ENCODE results near the gene COPS7A. TPM values are rescaled to one million over a fixed set of nuclear protein-coding genes. Genes with fewer than 3 reads are reported as not detected.

COPS7A gene, protein sequence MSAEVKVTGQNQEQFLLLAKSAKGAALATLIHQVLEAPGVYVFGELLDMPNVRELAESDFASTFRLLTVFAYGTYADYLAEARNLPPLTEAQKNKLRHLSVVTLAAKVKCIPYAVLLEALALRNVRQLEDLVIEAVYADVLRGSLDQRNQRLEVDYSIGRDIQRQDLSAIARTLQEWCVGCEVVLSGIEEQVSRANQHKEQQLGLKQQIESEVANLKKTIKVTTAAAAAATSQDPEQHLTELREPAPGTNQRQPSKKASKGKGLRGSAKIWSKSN
- total RNA-seq (2022): 55.5 and 61.3 TPM in 2 replicates
- percentile 68 among the genes with signal in this experiment for Bru-seq, nascent RNA
- percentile 84 among the genes with signal in this experiment for BruChase-seq, experiment 1, labeled RNA remaining after a 6-hour chase
- BruChase-seq, experiment 2, labeled RNA remaining after a 2-hour chase: percentile 75 among the genes with signal in this experiment
- long read RNA-seq, transcript COPS7A-210 (8 exons, 1,832 nt): minor isoform, 10 of 156 reads
- long read RNA-seq, transcript COPS7A-201 (8 exons, 1,721 nt): minor isoform, 16 of 156 reads
- long read RNA-seq, transcript COPS7A-215 (8 exons, 2,127 nt): major isoform, 66 of 156 reads
- long read RNA-seq, transcript COPS7A-204 (7 exons, 2,034 nt): minor isoform, 11 of 156 reads
- long read RNA-seq, partial matches to known transcripts: 9 of 156 reads
- long read RNA-seq, other reads (novel, unspliced or antisense): 35 of 156 reads

DNA sequence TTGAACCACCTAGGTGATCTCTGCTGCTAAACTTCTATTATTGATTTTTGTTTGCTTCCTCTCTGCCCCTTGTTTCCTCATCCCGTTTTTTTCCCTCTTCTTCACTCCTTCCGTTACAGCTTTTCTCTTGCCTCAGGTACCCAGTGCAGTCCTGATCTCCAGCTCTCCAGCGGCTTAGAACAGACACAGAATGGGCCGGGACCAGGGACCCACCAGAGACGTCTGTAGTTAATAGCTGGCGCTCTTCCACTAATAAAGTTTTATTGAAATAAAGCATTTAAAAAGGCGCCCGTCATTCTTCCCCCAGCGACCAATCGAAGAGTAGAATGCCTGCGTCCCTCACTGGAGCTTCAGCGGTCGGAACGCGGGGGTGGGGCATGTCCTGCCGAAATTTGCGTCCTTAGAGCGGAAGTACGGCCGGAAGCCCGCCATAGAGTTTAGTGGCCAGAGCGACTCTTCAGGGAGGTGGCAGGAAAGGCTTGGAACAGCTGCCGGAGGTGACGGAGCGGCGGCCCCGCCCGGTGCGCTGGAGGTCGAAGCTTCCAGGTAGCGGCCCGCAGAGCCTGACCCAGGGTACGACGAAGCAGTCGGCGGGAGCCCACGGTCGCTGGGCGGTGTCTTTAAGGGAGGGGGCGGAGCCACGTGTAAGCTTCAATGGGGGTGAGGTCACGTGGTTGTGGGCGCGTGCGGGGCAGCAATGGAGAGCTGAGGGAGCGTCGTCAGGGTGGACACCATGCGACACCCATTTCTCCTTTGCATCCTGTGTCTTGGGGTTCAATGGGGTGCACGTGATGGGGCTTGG lies at the start of gene COPS7A:
COPS7A (plus strand) TSS at position 440 of the 802 bp plus-strand sequence. CDS start 611 bp downstream, outside the sequence.
- TF ChIP-seq, protein P1, sequence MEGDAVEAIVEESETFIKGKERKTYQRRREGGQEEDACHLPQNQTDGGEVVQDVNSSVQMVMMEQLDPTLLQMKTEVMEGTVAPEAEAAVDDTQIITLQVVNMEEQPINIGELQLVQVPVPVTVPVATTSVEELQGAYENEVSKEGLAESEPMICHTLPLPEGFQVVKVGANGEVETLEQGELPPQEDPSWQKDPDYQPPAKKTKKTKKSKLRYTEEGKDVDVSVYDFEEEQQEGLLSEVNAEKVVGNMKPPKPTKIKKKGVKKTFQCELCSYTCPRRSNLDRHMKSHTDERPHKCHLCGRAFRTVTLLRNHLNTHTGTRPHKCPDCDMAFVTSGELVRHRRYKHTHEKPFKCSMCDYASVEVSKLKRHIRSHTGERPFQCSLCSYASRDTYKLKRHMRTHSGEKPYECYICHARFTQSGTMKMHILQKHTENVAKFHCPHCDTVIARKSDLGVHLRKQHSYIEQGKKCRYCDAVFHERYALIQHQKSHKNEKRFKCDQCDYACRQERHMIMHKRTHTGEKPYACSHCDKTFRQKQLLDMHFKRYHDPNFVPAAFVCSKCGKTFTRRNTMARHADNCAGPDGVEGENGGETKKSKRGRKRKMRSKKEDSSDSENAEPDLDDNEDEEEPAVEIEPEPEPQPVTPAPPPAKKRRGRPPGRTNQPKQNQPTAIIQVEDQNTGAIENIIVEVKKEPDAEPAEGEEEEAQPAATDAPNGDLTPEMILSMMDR (IDR thresholded peaks at IDR 0.05; ENCODE audit: unreplicated experiment): no peak
- DNase-seq (ENCODE audit: unreplicated experiment): peak; percentile 99
- no TSS peak for BruUV-seq (replicated peaks)
- ChIA-PET CTCF (interaction anchor here (0.6 to 4.5 kb wide), 17 partner anchors 9 to 446 kb away, joined by 3 to 29 read pairs (median 3); partner anchors contain the start of genes MLF2, PTMS and ZNF384), POLR2A (interaction anchor here (0.6 to 4.7 kb wide), 35 partner anchors 8 to 391 kb away, joined by 3 to 159 read pairs (median 5); partner anchors contain the start of genes CDCA3, GAPDH, ING4 and LRRC23)
- Mint-ChIP-seq H3K27ac (ENCODE audit: low read depth, unreplicated experiment) (peak within 1 kb of the TSS; percentile 83), H3K9me3 (ENCODE audit: unreplicated experiment) (no peaks in the 10 kb centered on the region), H3K36me3 (ENCODE audit: insufficient read depth, unreplicated experiment) (peaks cover 16% of the 10 kb centered on the region), H3K4me1 (ENCODE audit: insufficient read depth, unreplicated experiment) (no peaks in the 10 kb centered on the region), H3K27me3 (ENCODE audit: insufficient read depth, unreplicated experiment) (no peaks in the 10 kb centered on the region), H3K4me3 (ENCODE audit: unreplicated experiment) (peak within 1 kb of the TSS; percentile 70)
- intact Hi-C loops (cut with micrococcal nuclease): loop anchor here (1.0 kb wide), 1 partner anchor 35 kb away; the partner anchor contains the start of gene ZNF384

DNA sequence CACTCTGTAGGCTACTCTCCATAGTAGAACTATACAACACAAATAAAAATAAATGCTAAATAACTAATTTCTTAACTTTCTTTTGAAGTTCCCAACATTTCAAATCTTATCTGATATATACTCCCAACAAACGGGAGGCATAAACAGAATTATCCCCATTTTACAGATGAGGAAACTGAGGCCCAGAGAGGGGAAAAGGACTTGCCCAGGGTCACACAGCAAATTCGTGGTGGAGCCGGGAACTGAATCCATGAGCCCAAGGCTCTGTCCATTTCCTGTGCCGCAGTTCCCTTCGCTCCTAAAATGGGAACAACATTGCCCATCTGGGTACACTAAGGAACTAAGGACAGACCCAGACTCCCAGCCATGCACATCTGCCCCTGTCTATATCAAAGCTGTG lies 46.9 kb upstream of the COPS7A start:
- peaks cover 84% of the 10 kb centered on the region for H3K36me3 Mint-ChIP-seq (ENCODE audit: insufficient read depth, unreplicated experiment)
- DNase-seq (ENCODE audit: unreplicated experiment): no peak
- intact Hi-C loops (cut with micrococcal nuclease): no loop called here
- no TSS peak for BruUV-seq (replicated peaks)
- H3K4me3 Mint-ChIP-seq (ENCODE audit: unreplicated experiment): no peak overlapping the region
- CTCF ChIA-PET: interaction anchor here (1.5 kb wide), 1 partner anchor 9 kb away, joined by 3 read pairs; no protein-coding TSS in a partner anchor
- H3K27me3 Mint-ChIP-seq (ENCODE audit: insufficient read depth, unreplicated experiment): no peaks in the 10 kb centered on the region
- H3K4me1 Mint-ChIP-seq (ENCODE audit: insufficient read depth, unreplicated experiment): no peaks in the 10 kb centered on the region
- no peaks in the 10 kb centered on the region for H3K9me3 Mint-ChIP-seq (ENCODE audit: unreplicated experiment)
- no peak overlapping the region for H3K27ac Mint-ChIP-seq (ENCODE audit: low read depth, unreplicated experiment)
- POLR2A ChIA-PET: interaction anchor here (1.4 kb wide), 1 partner anchor 12 kb away, joined by 4 read pairs; the partner anchor contains the start of gene ZNF384
- TF ChIP-seq, protein P1 (IDR thresholded peaks at IDR 0.05; ENCODE audit: unreplicated experiment): no peak

DNA sequence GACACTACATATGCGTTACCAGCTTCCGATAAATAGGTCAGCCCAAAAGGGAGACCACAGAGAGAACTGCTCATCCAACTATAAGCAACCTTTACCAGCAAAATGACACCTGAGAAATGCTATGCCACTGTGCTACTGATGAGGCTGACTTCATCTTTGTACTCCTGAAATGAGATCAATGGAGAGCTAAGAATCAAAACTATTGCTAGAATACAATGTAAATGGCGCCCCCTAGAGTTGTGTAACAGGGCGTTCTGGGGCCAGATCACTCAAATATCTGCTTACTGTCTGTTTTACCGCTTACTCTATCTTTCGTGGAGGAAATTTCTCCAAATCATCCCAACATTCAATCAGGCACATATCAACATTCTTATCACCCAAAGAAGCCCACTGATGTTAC lies 39.2 kb upstream of the COPS7A start:
- no peaks in the 10 kb centered on the region for H3K27me3 Mint-ChIP-seq (ENCODE audit: insufficient read depth, unreplicated experiment)
- ChIA-PET POLR2A (interaction anchor here (0.6 to 0.9 kb wide), 3 partner anchors 40 to 109 kb away, joined by 3 read pairs; partner anchors contain the start of gene COPS7A), CTCF (interaction anchor here (0.6 to 1.9 kb wide), 11 partner anchors 9 to 81 kb away, joined by 3 to 10 read pairs (median 4); no protein-coding TSS in a partner anchor)
- intact Hi-C loops (cut with micrococcal nuclease): no loop called here
- no peak overlapping the region for H3K27ac Mint-ChIP-seq (ENCODE audit: low read depth, unreplicated experiment)
- no TSS peak for BruUV-seq (replicated peaks)
- TF ChIP-seq, protein P1 (IDR thresholded peaks at IDR 0.05; ENCODE audit: unreplicated experiment): peak; percentile 59
- peak; percentile 51 for DNase-seq (ENCODE audit: unreplicated experiment)
- peaks cover 56% of the 10 kb centered on the region for H3K36me3 Mint-ChIP-seq (ENCODE audit: insufficient read depth, unreplicated experiment)
- H3K4me1 Mint-ChIP-seq (ENCODE audit: insufficient read depth, unreplicated experiment): peaks cover 30% of the 10 kb centered on the region
- no peak overlapping the region for H3K4me3 Mint-ChIP-seq (ENCODE audit: unreplicated experiment)
- H3K9me3 Mint-ChIP-seq (ENCODE audit: unreplicated experiment): no peaks in the 10 kb centered on the region
